CD14-positive monocyte (primary cell): ENCODE results near the gene PLA2G2F. TPM values are rescaled to one million over a fixed set of nuclear protein-coding genes. Genes with fewer than 3 reads are reported as not detected.

Source experiments
- DNase-seq, 3 donors: peaks; one replicate each; pipeline ENCODE4 v3.0.0-alpha.2; 2011 to 2022
- H2AFZ ChIP-seq: 2 replicates; pipeline ENCODE4 v1.6.0; 2012; ENCODE audit warnings: mild to moderate bottlenecking, low read depth, low read length, inconsistent platforms; ENCODE audit not compliant: insufficient read depth, poor library complexity, severe bottlenecking
- H3K27ac ChIP-seq, 2 donors: 1 replicate in 1 of 2; 2 replicates in 1 of 2; pipeline ENCODE4 v1.5.1; 2012 to 2013; ENCODE audit warnings: low read length in 2 of 2, control low read depth in 1 of 2, inconsistent platforms in 1 of 2, low read depth in 1 of 2, mild to moderate bottlenecking in 1 of 2
- H3K27me3 ChIP-seq, 2 donors: one replicate each; pipeline versions ENCODE4 v1.6.0 to v1.6.1; 2011 to 2013; ENCODE audit warnings: low read length in 2 of 2; ENCODE audit not compliant: control insufficient read depth in 2 of 2, insufficient read depth in 2 of 2
- H3K36me3 ChIP-seq, 2 donors: replicated peaks in 1 of 2; 1 replicate in 1 of 2; 2 replicates in 1 of 2; pipeline versions ENCODE4 v1.5.1 to v1.6.1; 2012 to 2013; ENCODE audit warnings: low read length in 2 of 2, control low read depth in 1 of 2, inconsistent platforms in 1 of 2, mild to moderate bottlenecking in 1 of 2; ENCODE audit not compliant: insufficient read depth in 2 of 2, control insufficient read depth in 1 of 2
- H3K4me1 ChIP-seq, 2 donors: 1 replicate in 1 of 2; 2 replicates in 1 of 2; pipeline versions ENCODE4 v1.5.1 to v1.6.1; 2012 to 2013; ENCODE audit warnings: low read length in 2 of 2, control low read depth in 1 of 2, inconsistent platforms in 1 of 2, mild to moderate bottlenecking in 1 of 2, moderate library complexity in 1 of 2; ENCODE audit not compliant: insufficient read depth in 2 of 2, control insufficient read depth in 1 of 2
- H3K4me2 ChIP-seq: replicated peaks from 2 replicates; pipeline ENCODE3; 2012; ENCODE audit warnings: low read length, moderate library complexity, mild to moderate bottlenecking; ENCODE audit not compliant: poor library complexity, severe bottlenecking; ENCODE audit errors: extremely low read depth
- H3K4me3 ChIP-seq, 3 experiments: fragments of 200-600 bp in 1 of 3; sonication (generic) in 1 of 3; replicated peaks in 1 of 3; 1 replicate in 2 of 3; 2 replicates in 1 of 3; pipeline ENCODE4 v1.5.1; 2011 to 2013; ENCODE audit warnings: low read length in 3 of 3, mild to moderate bottlenecking in 3 of 3, control low read depth in 2 of 3, low read depth in 2 of 3, inconsistent platforms in 1 of 3, moderate library complexity in 1 of 3
- H3K79me2 ChIP-seq: 2 replicates; pipeline ENCODE4 v1.6.0; 2012; ENCODE audit warnings: mild to moderate bottlenecking, control low read depth, inconsistent platforms, low read length, moderate library complexity; ENCODE audit not compliant: insufficient read depth
- H3K9ac ChIP-seq: 2 replicates; pipeline ENCODE4 v1.6.0; 2017; ENCODE audit warnings: low read length, mild to moderate bottlenecking; ENCODE audit not compliant: insufficient read depth, poor library complexity, severe bottlenecking
- H3K9me3 ChIP-seq, 2 donors: replicated peaks in 1 of 2; 1 replicate in 1 of 2; 2 replicates in 1 of 2; pipeline versions ENCODE4 v1.5.1 to v1.6.1; 2012 to 2013; ENCODE audit warnings: low read length in 2 of 2, control low read depth in 1 of 2; ENCODE audit not compliant: control insufficient read depth in 1 of 2, insufficient read depth in 1 of 2
- H4K20me1 ChIP-seq: 2 replicates; pipeline ENCODE4 v1.6.0; 2012; ENCODE audit warnings: mild to moderate bottlenecking, low read length, control low read depth, moderate library complexity; ENCODE audit not compliant: insufficient read depth
- H3K27ac Mint-ChIP-seq, 7 donors: one replicate each; pipeline ENCODE4 v1.8.0; 2020; ENCODE audit warnings: mild to moderate bottlenecking in 7 of 7, mixed read lengths in 7 of 7, moderate library complexity in 6 of 7, inconsistent platforms in 2 of 7
- H3K27me3 Mint-ChIP-seq, 3 donors: one replicate each; pipeline ENCODE4 v1.8.0; 2021 to 2022; ENCODE audit warnings: low read depth in 3 of 3, mild to moderate bottlenecking in 3 of 3, mixed read lengths in 3 of 3, moderate library complexity in 3 of 3, inconsistent platforms in 1 of 3
- H3K36me3 Mint-ChIP-seq, 2 donors: one replicate each; pipeline ENCODE4 v1.8.0; 2020; ENCODE audit warnings: mixed read lengths in 2 of 2, inconsistent platforms in 1 of 2, mild to moderate bottlenecking in 1 of 2
- H3K4me1 Mint-ChIP-seq: one replicate; pipeline ENCODE4 v1.8.0; 2020; ENCODE audit warnings: mild to moderate bottlenecking, mixed read lengths
- H3K4me3 Mint-ChIP-seq, 2 donors: one replicate each; pipeline ENCODE4 v1.8.0; 2020; ENCODE audit warnings: mild to moderate bottlenecking in 2 of 2, mixed read lengths in 2 of 2, moderate library complexity in 1 of 2
- H3K9me3 Mint-ChIP-seq, 7 donors: one replicate each; pipeline ENCODE4 v1.8.0; 2020 to 2022; ENCODE audit warnings: mixed read lengths in 7 of 7, mild to moderate bottlenecking in 6 of 7, moderate library complexity in 6 of 7, inconsistent platforms in 2 of 7
- WGBS: methylation state at CpG from one replicate; pipeline ENCODE4 v1.1.5; 2013; ENCODE audit warnings: missing lambda C conversion rate; ENCODE audit not compliant: insufficient coverage; 5-methylcytosine and 5-hydroxymethylcytosine counted together
- intact Hi-C, 2 donors: fragments of 100-400 bp; cut with micrococcal nuclease; formaldehyde crosslinking; loops; one replicate each; pipeline versions ENCODE4 v1.15.0 to v1.15.1; 2023
- polyA plus RNA-seq, 3 donors: library from polyadenylated mRNA; depleted of rRNA in 1 of 3; unstranded in 2 of 3; stranded (reverse) in 1 of 3; fragments of 300-500 nt in 2 of 3; fragments of >200 nt in 1 of 3; fragmentation: Illumina TruSeq in 2 of 3; gene quantifications; 1 replicate in 2 of 3; 2 replicates in 1 of 3; pipeline ENCODE4 v1.2.3, GENCODE V29; 2012 to 2021
- TF ChIP-seq, protein P1 (sequence below): fragments of 200-600 bp; IDR thresholded peaks from one replicate; pipeline ENCODE4 v1.8.0; 2022; ENCODE audit warnings: antibody characterized with exemption, mild to moderate bottlenecking

Gene PLA2G2F
- polyA plus RNA-seq, 3 donors: not detected

- Histone ChIP-seq H3K4me3 (no peak overlapping the region), H3K36me3 (no peaks in the 10 kb centered on the region), H3K9ac (no peak overlapping the region), H3K79me2 (no peaks in the 10 kb centered on the region), H3K4me1 (no peaks in the 10 kb centered on the region), H3K27ac (no peak overlapping the region), H2AFZ (no peak overlapping the region), H4K20me1 (no peaks in the 10 kb centered on the region), H3K9me3 (no peaks in the 10 kb centered on the region), H3K4me2 (no peak overlapping the region), H3K27me3 (peaks cover 0 to 4% of the 10 kb centered on the region in 2 donors)
- Mint-ChIP-seq H3K36me3 (no peaks in the 10 kb centered on the region), H3K9me3 (peaks cover 0 to 2% (median 0%) of the 10 kb centered on the region in 7 donors), H3K27ac (no peak overlapping the region), H3K4me1 (no peaks in the 10 kb centered on the region), H3K4me3 (no peak overlapping the region), H3K27me3 (peaks cover 10 to 19% (median 16%) of the 10 kb centered on the region in 3 donors)
- TF ChIP-seq, protein P1, sequence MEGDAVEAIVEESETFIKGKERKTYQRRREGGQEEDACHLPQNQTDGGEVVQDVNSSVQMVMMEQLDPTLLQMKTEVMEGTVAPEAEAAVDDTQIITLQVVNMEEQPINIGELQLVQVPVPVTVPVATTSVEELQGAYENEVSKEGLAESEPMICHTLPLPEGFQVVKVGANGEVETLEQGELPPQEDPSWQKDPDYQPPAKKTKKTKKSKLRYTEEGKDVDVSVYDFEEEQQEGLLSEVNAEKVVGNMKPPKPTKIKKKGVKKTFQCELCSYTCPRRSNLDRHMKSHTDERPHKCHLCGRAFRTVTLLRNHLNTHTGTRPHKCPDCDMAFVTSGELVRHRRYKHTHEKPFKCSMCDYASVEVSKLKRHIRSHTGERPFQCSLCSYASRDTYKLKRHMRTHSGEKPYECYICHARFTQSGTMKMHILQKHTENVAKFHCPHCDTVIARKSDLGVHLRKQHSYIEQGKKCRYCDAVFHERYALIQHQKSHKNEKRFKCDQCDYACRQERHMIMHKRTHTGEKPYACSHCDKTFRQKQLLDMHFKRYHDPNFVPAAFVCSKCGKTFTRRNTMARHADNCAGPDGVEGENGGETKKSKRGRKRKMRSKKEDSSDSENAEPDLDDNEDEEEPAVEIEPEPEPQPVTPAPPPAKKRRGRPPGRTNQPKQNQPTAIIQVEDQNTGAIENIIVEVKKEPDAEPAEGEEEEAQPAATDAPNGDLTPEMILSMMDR: no peak
- intact Hi-C loops: no loop called here
- no peak for DNase-seq
- 69% methylated on average over 4 of the region's 5 CpGs for WGBS
These were observed 30.6 kb upstream of the PLA2G2F start for GRCh38 chr1:20108366-20109123.

- TF ChIP-seq, protein P1: no peak
- no peaks in the 10 kb centered on the region for H3K36me3 ChIP-seq
- Mint-ChIP-seq H3K9me3 (peaks cover 0 to 2% (median 0%) of the 10 kb centered on the region in 7 donors), H3K4me3 (no peak overlapping the region), H3K36me3 (no peaks in the 10 kb centered on the region), H3K4me1 (no peaks in the 10 kb centered on the region), H3K27me3 (peaks cover 10 to 19% (median 14%) of the 10 kb centered on the region in 3 donors), H3K27ac (peak overlapping the region in 1 of 7 donors; percentile 51)
- no peak overlapping the region for H3K27ac ChIP-seq
- no peak overlapping the region for H3K4me3 ChIP-seq
- intact Hi-C loops: no loop called here
- H3K4me2 ChIP-seq: no peak overlapping the region
- H3K9me3 ChIP-seq: no peaks in the 10 kb centered on the region
- no peak for DNase-seq
- H3K27me3 ChIP-seq: peaks cover 0 to 4% of the 10 kb centered on the region in 2 donors
- no peaks in the 10 kb centered on the region for H3K4me1 ChIP-seq
- no peaks in the 10 kb centered on the region for H4K20me1 ChIP-seq
- no peak overlapping the region for H3K9ac ChIP-seq
- no peak overlapping the region for H2AFZ ChIP-seq
- WGBS: no CpG with 5 or more reads among the region's 4 CpGs
- H3K79me2 ChIP-seq: no peaks in the 10 kb centered on the region
These were observed 29.8 kb upstream of the PLA2G2F start for GRCh38 chr1:20109223-20109856.
